Pancreas (tissue), 10 donors: Measurements from ENCODE around the gene ZHX3. TPM values are rescaled to one million over a fixed set of nuclear protein-coding genes. Genes with fewer than 3 reads are reported as not detected.

Experiments used
- ATAC-seq, 4 donors: fragments of 200-7000 bp; cut with Tn5 transposase; one replicate each; pipeline versions ENCODE4 v1.8.0 to v1.9.1; 2020; ENCODE audit warnings: mild to moderate bottlenecking in 4 of 4, moderate library complexity in 4 of 4
- DNase-seq, 6 donors: peaks; one replicate each; pipeline ENCODE4 v3.0.0-alpha.2; 2020
- FAIRE-seq: peaks from 2 replicates; lab custom pipeline; 2012; peaks lifted over from hg19 to GRCh38; lab: Jason Lieb, UNC
- H3K27ac ChIP-seq, 4 donors: fragments of 200-600 bp; sonication (generic); 1 replicate in 3 of 4; 2 replicates in 1 of 4; pipeline versions ENCODE4 v1.5.0 to v1.8.0; 2020
- H3K27me3 ChIP-seq, 4 donors: fragments of 200-600 bp; one replicate each; pipeline ENCODE4 v1.8.0; 2021
- H3K36me3 ChIP-seq, 3 donors: fragments of 200-600 bp; sonication (generic) in 1 of 3; one replicate each; pipeline versions ENCODE4 v1.5.0 to v1.8.0; 2020 to 2021
- H3K4me1 ChIP-seq, 3 donors: fragments of 200-600 bp; one replicate each; pipeline ENCODE4 v1.8.0; 2021
- H3K4me3 ChIP-seq, 4 donors: fragments of 200-600 bp; sonication (generic) in 2 of 4; one replicate each; pipeline versions ENCODE4 v1.5.0 to v1.8.0; 2020 to 2021
- H3K9me3 ChIP-seq, 4 donors: fragments of 200-600 bp; one replicate each; pipeline ENCODE4 v1.8.0; 2021
- WGBS, 2 donors: extraction: QIAGEN DNeasy Blood & Tissue Kit; methylation state at CpG; one replicate each; pipeline ENCODE4 v1.1.7; 2013; 5-methylcytosine and 5-hydroxymethylcytosine counted together
- intact Hi-C, 3 donors: fragments of 100-400 bp; cut with DNase I; formaldehyde crosslinking; loops; one replicate each; pipeline versions ENCODE4 v1.11.1 to v1.14.2; 2022
- polyA plus RNA-seq, 2 donors: library from polyadenylated mRNA; stranded (reverse); fragments of 200-250 nt; gene quantifications; one replicate each; pipeline ENCODE4 v1.2.3, GENCODE V29; 2013
- total RNA-seq, 6 donors: library from RNA; stranded (reverse); fragmentation: NEBNext Ultra II Directional in 4 of 6; extraction: Animal tissue kit (Norgen Biotek cat#: 25700) in 4 of 6; gene quantifications; one replicate each; pipeline versions ENCODE4 v1.2.1 to v1.2.4, GENCODE V29; 2021 to 2023
- TF ChIP-seq, protein P1 (sequence below), 4 donors: fragments of 200-600 bp; sonication (generic) in 3 of 4; IDR thresholded peaks; one replicate each; pipeline versions ENCODE4 v1.5.0 to v1.8.0; 2021; ENCODE audit warnings: antibody characterized with exemption in 4 of 4
- donor health status: healthy with polysubstance abuse.
- donor health status: DM: no; HTN: no; CAD: no; lungs with moderate emphysema.
- donor health status: DM: no; HTN: no; CAD: no.
- donor health status: control.
- donor health status: control.
- donor health status: Bipolar disorder and iron deficiency.
- donor health status: DM: yes; HTN: yes; CAD: no.
- donor health status: DM: no; HTN: no; CAD: no.
- donor health status: DM: no; HTN: no; CAD: no.
- donor health status: DM: yes; HTN: yes; CAD: no.

Gene ZHX3
- total and polyA plus RNA-seq, 8 donors: 7.9 to 17.3 (median 13.0) TPM

DNA sequence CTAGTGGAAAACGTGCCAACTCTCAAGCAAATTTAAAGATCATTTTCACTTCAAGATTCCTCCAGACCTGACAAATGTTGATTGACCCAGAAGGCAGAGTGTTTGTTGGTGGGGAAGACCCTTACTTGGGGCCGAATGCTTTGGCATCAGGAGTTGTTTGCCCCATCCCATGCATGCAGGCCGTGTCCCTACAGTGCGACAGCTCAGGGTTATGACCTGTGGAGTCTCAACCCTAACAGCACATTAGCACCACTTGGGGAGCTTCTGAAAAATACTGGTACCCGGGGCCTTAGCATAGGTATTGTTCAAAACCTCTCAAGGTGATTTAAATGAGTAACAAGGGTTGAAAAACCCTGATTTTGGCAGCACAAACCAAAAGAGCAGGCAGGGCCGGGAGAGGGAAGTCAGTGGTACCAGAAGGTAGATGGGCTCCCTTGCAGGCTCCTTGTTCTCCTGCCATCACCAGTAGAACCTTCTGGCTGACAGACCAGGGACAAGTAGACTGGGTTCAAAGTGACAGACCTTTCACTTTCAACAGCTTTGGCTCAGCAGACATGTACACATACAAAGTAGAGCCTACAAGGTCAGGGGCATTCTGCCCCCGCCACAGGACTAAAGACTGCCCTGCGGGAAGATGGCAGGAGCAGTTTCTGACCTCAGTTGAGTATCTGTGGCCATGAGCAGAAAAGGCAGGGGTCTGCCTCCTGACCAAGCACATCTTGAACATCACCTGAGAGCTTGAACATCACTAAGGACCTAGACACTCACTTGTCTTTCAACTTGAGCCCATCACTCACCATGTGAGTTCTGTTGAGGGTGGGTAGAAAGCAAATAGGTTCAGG is 140.6 kb downstream of the ZHX3 start:
- TF ChIP-seq, protein P1, sequence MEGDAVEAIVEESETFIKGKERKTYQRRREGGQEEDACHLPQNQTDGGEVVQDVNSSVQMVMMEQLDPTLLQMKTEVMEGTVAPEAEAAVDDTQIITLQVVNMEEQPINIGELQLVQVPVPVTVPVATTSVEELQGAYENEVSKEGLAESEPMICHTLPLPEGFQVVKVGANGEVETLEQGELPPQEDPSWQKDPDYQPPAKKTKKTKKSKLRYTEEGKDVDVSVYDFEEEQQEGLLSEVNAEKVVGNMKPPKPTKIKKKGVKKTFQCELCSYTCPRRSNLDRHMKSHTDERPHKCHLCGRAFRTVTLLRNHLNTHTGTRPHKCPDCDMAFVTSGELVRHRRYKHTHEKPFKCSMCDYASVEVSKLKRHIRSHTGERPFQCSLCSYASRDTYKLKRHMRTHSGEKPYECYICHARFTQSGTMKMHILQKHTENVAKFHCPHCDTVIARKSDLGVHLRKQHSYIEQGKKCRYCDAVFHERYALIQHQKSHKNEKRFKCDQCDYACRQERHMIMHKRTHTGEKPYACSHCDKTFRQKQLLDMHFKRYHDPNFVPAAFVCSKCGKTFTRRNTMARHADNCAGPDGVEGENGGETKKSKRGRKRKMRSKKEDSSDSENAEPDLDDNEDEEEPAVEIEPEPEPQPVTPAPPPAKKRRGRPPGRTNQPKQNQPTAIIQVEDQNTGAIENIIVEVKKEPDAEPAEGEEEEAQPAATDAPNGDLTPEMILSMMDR (IDR thresholded peaks at IDR 0.05): no peak
- Histone ChIP-seq H3K4me3 (no peak overlapping the region), H3K9me3 (no peaks in the 10 kb centered on the region), H3K4me1 (peaks cover 0 to 5% (median 5%) of the 10 kb centered on the region in 3 donors), H3K36me3 (peaks cover 0 to 3% (median 0%) of the 10 kb centered on the region in 3 donors), H3K27me3 (no peaks in the 10 kb centered on the region), H3K27ac (no peak overlapping the region)
- intact Hi-C loops: no loop called here
- FAIRE-seq (no peak), DNase-seq (peak in 1 of 6 donors; percentile 3), ATAC-seq (no peak)
- 76 to 80% methylated on average over 8 of the region's 8 CpGs for WGBS, 2 donors

DNA sequence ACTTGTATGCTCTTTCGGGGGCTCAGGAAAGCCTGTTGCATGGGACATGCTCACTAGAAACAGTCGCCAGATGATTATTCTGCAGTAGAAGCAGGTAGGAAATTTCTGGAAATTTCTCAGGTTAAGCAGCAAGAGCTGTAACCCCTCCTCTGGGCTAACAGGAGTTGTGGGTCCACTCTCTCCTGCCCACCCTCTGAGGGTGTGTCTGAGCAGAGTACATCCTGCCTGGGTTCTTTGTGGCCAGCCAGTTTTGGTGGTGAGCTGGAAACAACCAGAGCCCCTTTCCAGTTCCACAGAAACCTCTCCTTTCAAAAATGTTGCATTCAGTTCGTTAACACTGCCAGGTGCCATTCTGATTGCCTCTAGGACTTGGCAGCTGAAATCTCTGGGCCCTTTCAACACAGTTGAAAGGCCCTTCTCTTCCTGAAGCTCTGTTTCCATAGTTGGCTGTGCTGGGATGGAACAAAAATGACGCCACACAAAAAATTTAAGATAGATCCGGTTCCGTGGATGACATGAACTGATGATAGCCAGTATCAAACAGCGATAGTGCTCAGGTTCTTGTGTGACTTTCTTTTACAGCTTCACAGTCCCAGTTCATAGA is 141.7 kb downstream of the ZHX3 start:
- peaks cover 0 to 5% (median 5%) of the 10 kb centered on the region in 3 donors for H3K4me1 ChIP-seq
- H3K36me3 ChIP-seq: peaks cover 0 to 3% (median 0%) of the 10 kb centered on the region in 3 donors
- TF ChIP-seq, protein P1 (IDR thresholded peaks at IDR 0.05): no peak
- peak in 1 of 6 donors; percentile 4 for DNase-seq
- WGBS, 2 donors: 81 to 86% methylated on average over 7 of the region's 7 CpGs
- no peak for FAIRE-seq
- no peak overlapping the region for H3K4me3 ChIP-seq
- no peaks in the 10 kb centered on the region for H3K27me3 ChIP-seq
- no peak overlapping the region for H3K27ac ChIP-seq
- no peaks in the 10 kb centered on the region for H3K9me3 ChIP-seq
- ATAC-seq: no peak
- intact Hi-C loops: no loop called here

DNA sequence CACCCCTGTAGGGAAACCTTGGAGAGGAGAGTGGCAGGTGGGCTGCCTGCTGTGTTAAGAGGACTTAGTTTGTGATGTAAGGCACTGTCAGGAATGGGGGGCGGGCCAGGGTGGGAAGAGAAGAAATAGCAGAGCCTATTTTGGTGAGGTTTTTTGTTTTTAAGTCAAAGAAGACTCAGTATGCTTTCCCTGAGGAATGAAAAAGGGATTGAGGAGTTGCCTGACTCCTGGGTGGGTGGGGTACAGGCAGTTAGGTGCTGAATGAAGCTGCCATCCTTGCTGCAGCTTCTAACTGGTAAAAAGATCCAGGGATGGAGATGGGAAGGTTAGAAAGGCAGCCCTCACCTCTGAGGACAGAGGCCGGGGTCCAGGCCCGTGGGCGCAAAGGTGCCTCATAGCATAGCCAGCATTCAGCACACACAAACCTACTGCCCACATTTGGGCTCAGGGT is 142.3 kb downstream of the ZHX3 start:
- H3K4me3 ChIP-seq: no peak overlapping the region
- peaks cover 0 to 3% (median 0%) of the 10 kb centered on the region in 3 donors for H3K36me3 ChIP-seq
- no peaks in the 10 kb centered on the region for H3K27me3 ChIP-seq
- no peak for ATAC-seq
- WGBS, 2 donors: 92 to 98% methylated on average over 4 of the region's 4 CpGs
- TF ChIP-seq, protein P1 (IDR thresholded peaks at IDR 0.05): no peak
- intact Hi-C loops: no loop called here
- no peak overlapping the region for H3K27ac ChIP-seq
- no peaks in the 10 kb centered on the region for H3K9me3 ChIP-seq
- peak in 1 of 6 donors; percentile 2 for DNase-seq
- H3K4me1 ChIP-seq: peaks cover 0 to 5% (median 5%) of the 10 kb centered on the region in 3 donors
- FAIRE-seq: no peak

DNA sequence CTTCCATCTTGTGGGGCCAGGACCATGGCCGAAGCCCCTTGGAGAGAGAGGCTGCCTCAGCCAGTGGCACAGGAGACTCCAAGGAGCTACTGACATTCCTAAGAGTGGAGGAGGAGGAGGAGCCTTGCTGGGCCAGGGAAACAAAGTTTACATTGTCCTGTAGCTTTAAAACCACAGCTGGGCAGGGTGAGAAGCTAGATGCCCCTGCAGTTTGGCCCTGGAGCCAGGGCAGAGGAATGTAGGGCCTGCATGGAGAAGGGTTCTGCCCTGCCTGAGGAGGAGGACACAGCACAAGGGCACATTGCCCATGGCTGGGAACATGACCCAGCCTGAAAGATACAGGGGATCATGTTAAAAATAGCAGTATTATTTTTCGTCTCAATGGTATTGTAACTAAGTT is 142.7 kb downstream of the ZHX3 start:
- intact Hi-C loops: loop anchor here in 2 of 3 donors (5.0 kb wide), 2 partner anchors 163 to 168 kb away; partner anchors contain the start of gene LPIN3 (in 1 of the 2)
- peaks cover 0 to 5% (median 5%) of the 10 kb centered on the region in 3 donors for H3K4me1 ChIP-seq
- FAIRE-seq (no peak), ATAC-seq (no peak), DNase-seq (peak in 1 of 6 donors; percentile 37)
- no peaks in the 10 kb centered on the region for H3K9me3 ChIP-seq
- no peaks in the 10 kb centered on the region for H3K27me3 ChIP-seq
- peaks cover 0 to 3% (median 0%) of the 10 kb centered on the region in 3 donors for H3K36me3 ChIP-seq
- H3K27ac ChIP-seq: no peak overlapping the region
- TF ChIP-seq, protein P1 (IDR thresholded peaks at IDR 0.05): no peak
- 75 to 92% methylated on average over 2 of the region's 2 CpGs for WGBS, 2 donors
- no peak overlapping the region for H3K4me3 ChIP-seq
